GM18520 (cell line): ENCODE results near the gene TAF11L2.
"Not testable (repeated sequence)": the region's sequence is repeated elsewhere in the genome, so short reads cannot be mapped to it uniquely, and the experiment has no call there.

Experiments used
- ATAC-seq: cut with Tn5 transposase; IDR thresholded peaks from one replicate; pipeline ENCODE4 v1.9.1; 2021; ENCODE audit not compliant: unreplicated experiment

Gene TAF11L2

GRCh38 chr5:17497931-17498330 lies at the start of gene TAF11L2:
TSS of gene TAF11L2 (plus strand) at chr5:17498231.
- ATAC-seq, result not testable (repeated sequence)

GRCh38 chr5:17448877-17449276 lies 49.2 kb upstream of the TAF11L2 start:
- ATAC-seq, result no peak

GRCh38 chr5:17452936-17453335 lies 45.1 kb upstream of the TAF11L2 start:
- no peak for ATAC-seq

- ATAC-seq, result no peak
Measured at GRCh38 chr5:17455942-17456341, 42.1 kb upstream of the TAF11L2 start.

- ATAC-seq, result no peak
Measured at GRCh38 chr5:17461793-17462192, 36.2 kb upstream of the TAF11L2 start.

DNA sequence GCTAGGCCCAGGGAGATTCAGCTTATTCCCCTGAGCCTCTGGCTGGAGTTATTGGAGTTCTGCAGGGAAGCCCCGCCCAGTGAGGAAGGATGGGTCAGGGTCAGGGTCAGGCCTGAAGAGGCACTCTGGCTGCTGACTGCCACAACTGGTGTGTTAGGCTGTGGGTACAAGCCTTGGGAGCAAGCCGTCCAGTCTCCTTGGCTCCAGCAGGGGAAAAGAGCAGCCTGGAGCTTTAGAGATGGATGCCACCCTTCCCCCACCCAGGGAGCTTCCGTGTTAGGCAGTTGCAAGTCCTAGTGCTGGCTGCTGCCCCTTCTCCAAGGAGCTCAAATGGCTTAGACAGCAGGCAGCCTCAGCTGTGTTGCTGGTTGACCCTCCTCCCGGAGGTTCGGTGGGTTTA lies 34.4 kb upstream of the TAF11L2 start:
- no peak for ATAC-seq

DNA sequence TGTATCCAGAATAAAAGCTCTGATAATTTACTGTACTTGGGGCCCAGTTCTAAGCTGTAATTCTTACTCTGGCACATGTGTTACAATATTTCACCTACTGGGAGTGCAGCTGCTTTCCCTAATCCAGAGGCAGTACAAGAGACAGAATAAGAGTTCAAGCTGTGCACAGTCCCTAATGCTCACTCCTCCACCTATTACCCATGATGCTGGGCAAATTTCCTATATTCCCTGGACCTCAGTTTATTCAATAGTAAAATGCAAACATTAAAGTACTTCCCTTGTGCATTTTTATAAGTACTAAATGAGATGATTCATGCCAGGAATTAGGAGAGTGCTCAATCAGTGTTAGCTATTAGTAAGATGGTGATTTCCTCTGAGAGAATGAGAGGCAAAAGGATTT lies 28.0 kb upstream of the TAF11L2 start:
- no peak for ATAC-seq

DNA sequence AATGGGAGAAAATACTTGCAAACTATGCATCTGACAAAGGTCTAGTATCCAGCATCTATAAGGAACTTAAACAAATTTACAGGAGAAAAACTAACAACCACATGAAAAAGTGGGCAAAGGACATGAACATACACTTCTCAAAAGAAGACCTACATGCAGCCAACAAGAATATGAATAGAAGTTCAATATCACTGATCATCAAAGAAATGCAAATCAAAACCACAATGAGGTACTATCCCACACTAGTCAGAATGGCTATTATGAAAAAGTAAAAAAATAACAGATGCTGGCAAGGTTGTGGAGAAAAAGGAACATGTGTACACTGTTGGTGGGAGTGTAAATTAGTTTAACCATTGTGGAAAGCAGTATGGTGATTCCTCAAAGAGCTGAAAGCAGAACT lies 23.0 kb upstream of the TAF11L2 start:
- ATAC-seq, result not testable (repeated sequence)

DNA sequence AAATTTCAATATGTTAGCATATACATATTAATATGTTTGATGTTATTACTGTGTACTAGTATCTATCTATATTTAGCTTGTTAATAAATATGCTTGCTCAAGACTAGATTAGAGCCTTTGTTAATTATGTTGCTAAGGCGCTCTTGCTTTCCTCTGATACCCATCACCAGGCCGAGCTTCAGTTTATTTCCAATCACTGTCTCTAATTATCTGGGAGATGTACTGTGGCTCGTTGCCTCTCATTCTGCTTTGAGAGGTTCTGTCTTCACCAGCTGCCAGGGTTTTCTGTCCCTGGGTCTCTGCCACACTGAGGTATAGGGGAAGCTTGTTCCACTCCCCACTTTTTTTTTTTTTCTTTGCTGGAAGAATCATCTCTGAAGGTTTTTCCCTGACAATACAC lies 21.0 kb upstream of the TAF11L2 start:
- no peak for ATAC-seq

GRCh38 chr5:17477573-17478265 lies 20.3 kb upstream of the TAF11L2 start:
- no peak for ATAC-seq

GRCh38 chr5:17481378-17481777 lies 16.7 kb upstream of the TAF11L2 start:
- no peak for ATAC-seq

DNA sequence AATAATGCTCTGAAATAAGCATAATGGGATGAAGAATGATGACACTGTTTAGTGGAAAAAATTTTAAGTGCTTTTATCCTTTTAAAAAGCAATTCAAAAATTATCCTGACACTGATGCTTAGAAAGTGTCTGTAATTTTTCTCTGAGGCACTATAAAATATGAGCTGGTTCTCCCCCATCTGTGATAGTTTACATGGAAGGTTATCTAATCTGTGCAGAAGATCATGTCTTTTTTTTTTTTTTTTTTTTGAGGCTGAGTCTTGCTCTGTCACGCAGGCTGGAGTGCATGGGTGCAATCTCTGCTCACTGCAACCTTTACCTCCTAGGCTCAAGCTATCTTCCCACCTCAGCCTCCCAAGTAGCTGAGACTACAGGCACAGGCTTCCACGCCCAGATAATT lies 15.2 kb upstream of the TAF11L2 start:
- ATAC-seq, result no peak

DNA sequence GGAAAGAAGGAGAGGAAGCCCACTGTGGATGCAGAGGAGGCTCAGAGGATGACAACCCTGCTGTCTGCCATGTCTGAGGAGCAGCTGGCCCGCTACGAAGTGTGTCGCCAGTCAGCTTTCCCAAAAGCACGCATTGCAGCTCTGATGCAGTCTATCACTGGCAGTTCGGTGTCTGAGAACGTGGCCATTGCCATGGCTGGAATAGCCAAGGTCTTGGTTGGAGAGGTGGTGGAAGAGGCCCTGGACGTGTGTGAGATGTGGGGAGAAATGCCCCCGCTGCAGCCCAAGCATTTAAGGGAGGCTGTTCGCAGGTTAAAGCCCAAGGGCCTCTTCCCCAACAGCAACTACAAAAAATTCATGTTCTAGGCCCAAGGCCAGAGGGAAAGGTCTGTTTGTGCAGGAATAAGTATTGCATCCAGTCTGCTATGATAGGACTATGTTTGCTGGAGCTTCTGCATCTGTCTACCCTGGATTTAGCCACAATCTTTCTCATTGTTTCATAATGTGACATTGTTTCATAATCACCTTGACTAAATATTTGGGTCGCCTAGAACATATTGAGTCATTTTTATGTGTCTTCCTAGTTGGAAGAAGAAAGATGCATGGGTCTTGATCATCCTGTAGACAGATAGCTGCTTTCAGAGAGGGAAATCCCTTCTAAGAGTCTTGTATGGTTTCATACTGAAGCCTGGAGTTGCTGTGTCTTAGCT lies 11.4 kb upstream of the TAF11L2 start:
- not testable (repeated sequence) for ATAC-seq

DNA sequence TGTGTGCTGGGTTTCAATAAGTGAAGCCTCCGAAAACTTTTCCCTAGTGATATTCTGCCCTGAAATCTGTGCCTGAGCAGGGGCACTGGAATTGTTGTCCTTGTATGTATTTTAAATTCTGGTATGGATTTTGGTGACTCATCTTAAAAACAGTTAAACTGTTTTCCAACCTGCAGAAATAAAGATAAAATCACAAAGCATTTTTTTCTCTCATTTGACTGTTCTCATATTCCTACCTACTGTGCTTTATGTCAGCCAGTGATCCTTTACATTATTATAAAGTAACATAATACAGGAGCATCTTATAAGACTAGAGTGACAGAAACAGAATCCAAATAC lies 10.9 kb upstream of the TAF11L2 start:
- ATAC-seq, result no peak

DNA sequence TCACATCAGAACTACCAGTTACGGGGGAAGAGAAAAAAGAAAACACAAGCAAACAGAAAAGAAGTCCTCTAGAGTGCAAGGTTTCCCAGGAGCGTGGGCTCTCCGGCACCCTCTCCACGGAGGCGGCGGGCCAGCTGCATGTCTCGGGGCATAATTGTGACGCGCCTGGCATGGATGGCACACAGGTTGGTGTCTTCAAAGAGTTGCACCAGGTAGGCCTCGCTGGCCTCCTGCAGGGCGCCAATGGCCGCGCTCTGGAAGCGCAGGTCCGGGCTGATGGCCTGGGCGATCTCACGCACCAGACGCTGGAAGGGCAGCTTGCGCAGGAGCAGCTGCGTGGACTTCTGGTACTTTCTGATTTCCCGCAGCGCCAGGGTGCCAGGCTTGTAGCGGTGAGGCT lies 6.8 kb upstream of the TAF11L2 start:
- not testable (repeated sequence) for ATAC-seq

GRCh38 chr5:17492770-17493169 lies 5.3 kb upstream of the TAF11L2 start:
- ATAC-seq, result no peak

DNA sequence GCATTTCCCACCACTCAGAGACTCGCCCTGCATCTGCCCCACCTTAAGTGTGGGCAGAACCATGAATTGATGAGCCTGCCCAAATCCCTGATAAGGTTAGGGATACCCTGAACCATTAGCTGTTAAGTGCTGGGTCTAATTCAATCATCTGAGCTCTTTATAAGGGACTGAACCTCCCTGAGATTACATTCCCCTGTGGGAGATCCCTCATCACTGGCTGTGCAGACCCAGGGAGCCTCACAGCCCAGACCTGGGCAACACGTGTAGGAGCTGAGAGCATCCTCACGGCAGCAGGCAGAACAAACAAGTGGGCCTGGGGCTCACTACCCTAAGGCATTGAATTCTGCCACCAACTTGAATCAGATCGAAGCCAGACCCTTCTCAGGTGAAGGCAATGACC lies 585 bp upstream of the TAF11L2 start:
- ATAC-seq, result no peak

- ATAC-seq, result no peak
Measured at GRCh38 chr5:17511775-17512325, 13.8 kb downstream of the TAF11L2 start.

DNA sequence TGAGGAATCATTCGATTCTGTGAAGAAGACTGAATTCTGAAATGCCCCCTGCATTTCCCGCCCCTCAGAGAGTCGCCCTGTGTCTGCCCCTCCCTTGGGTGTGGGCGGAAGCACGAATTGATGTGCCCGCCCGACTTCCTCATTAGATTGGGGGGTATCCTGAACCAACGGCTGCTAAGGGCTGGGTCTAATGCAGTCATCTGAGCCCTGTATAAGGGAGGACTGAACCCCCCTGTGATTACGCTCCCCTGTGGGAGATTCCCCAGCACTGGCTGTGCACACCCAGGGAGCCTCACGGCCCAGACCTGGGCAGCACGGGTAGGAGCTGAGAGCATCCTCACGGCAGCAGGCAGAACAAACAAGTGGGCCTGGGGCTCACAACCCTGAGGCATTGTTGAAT lies 19.5 kb downstream of the TAF11L2 start:
- ATAC-seq, result not testable (repeated sequence)

- ATAC-seq, result not testable (repeated sequence)
Measured at GRCh38 chr5:17518067-17518466, 20.0 kb downstream of the TAF11L2 start, which contains the start of gene TAF11L3. TSS of gene TAF11L3 (plus strand) at chr5:17518367.

GRCh38 chr5:17519508-17519907 lies 21.5 kb downstream of the TAF11L2 start:
- ATAC-seq, result not testable (repeated sequence)

GRCh38 chr5:17521501-17521900 lies 23.5 kb downstream of the TAF11L2 start, which contains the start of gene TAF11L4:
TSS of gene TAF11L4 (plus strand) at chr5:17521801.
- ATAC-seq, result not testable (repeated sequence)
